HG03439 (cell line): ENCODE results near the gene TMPRSS11D.

Experiments
- ATAC-seq: cut with Tn5 transposase; IDR thresholded peaks from one replicate; pipeline ENCODE4 v1.9.1; 2021; ENCODE audit warnings: mild to moderate bottlenecking, moderate library complexity; ENCODE audit not compliant: unreplicated experiment

Gene TMPRSS11D, protein sequence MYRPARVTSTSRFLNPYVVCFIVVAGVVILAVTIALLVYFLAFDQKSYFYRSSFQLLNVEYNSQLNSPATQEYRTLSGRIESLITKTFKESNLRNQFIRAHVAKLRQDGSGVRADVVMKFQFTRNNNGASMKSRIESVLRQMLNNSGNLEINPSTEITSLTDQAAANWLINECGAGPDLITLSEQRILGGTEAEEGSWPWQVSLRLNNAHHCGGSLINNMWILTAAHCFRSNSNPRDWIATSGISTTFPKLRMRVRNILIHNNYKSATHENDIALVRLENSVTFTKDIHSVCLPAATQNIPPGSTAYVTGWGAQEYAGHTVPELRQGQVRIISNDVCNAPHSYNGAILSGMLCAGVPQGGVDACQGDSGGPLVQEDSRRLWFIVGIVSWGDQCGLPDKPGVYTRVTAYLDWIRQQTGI

DNA sequence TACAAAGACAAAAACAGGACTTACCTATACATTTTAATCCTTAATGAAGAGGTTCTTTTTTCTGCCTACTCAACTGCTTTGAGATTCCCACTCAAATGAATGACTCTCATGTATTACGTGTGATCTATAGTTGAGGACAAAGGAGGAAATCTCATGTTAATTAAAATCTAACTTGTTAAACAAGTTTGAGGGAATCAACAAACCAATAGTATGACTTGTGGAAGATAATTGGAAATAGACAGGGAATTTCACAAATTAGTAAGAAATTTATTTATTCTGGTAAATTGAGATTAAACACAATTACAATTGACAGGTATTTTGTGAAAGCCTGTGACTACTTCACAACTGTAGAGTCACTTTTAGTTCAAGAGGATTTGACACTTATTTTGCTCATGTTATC lies at the start of gene TMPRSS11D:
Gene TMPRSS11D (minus strand): TSS at position 101 of the 400 bp plus-strand sequence. CDS start 69 bp downstream, at position 32.
- ATAC-seq: no peak

DNA sequence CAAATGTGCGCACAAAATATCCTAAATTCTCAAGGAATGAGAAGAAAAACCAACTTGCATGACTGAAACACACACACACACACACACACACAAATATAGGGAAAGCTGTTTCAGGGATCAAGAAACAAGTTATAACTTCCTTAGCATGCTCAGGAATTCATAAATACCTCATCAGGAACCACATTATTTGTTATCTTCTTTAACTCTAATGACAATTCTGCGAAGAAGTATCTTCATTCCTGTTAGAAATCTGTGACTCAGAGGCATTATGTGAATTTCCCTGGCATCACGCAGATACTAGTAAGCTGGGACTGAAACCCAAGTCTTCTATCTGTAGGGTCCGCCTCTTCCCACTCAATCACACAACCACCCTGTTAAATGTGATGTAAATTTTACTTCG lies 49.2 kb upstream of the TMPRSS11D start:
- no peak for ATAC-seq

DNA sequence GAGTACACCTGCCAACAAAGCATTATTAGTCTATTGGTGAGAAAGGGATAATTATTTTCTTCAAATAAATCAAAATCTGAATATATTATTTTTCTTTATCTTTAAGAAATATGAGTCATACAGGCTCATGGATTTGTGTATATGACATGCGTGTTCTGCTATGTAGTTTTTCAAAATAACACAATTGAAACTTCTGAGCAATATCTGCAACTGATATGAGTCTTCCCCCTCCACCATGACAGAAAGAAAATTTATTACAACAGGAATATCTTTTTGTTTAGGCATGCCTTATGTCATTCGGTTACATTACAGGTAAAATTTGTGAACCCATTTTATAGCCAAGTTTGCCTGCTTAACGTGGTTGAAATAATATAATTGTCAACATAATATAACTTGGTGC lies 47.5 kb upstream of the TMPRSS11D start:
- ATAC-seq: no peak

DNA sequence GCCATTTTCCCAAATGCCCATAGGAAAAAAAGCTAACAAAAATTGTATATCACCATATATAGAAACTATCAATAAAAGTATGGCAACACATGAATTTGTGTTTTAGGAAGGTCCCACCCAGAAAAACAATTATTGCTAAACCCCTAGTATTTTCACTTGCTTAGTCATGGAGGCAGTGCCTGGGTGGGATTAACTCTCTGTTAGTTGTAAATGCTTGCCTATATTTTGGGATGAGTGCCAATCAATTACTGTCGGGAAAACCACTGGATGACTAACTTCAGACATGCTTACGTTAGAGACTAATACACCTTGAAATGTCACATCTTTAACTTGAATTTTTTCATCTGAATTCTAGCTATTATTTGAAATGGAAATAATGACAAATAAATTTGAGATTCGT lies 45.6 kb upstream of the TMPRSS11D start:
- no peak for ATAC-seq

DNA sequence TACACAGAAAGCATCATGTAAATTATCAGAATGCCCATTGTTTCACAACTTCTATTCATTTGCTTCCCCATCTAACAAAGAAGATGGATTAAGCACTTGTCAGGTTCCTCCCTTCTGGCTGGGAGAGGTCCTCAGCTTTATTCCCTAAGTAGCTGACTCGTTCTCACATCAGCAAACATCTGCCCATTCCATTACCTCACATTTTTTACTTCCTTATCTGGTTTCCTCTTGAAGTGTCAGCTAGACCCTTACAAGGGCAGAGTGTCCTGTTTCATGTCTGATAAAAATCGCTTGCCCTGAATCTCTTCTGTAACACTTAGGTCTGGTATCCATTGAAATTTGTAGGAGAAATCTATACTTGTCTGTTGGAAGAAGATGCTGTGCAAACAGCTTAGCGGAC lies 44.7 kb upstream of the TMPRSS11D start:
- ATAC-seq: no peak

DNA sequence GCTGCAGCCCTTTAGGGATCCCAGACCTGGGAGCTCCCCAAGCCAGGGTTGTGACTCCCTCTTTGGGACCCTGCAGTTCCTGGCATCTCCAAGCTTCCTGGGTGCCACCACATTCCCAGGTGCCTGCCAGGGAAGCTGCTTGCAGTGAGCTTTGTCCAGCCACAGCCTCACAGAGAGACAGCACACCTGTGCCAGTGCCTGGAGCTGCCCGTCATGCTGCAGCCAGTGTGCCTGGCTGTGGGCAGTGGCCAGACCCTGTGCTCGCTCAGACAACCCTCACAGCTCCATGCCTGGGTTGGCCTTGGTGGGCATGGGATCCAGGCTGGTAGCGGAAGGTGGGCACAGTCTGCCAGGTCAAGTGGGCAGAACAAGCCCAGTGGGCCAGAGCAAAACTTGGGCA lies 43.4 kb upstream of the TMPRSS11D start:
- ATAC-seq: no peak

DNA sequence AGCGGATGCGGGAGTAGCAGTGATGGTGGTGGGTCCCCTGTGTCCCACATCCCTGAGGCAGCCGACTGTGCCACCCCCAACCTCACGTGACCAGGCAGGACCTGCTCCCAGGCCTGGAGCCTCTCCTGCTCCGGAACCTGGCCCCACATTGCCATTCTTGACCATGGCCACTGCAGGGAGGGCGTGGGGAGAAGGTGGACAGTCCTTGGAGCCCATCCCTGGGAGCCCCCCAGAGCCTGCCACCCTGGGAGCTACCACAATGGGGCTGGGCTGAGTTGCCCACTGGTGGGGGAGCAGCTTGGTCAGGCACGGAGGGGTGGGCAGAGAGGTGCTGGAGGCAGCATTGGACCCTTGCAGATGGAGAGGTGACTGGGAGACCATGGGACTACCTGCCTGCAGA lies 42.7 kb upstream of the TMPRSS11D start:
- no peak for ATAC-seq

DNA sequence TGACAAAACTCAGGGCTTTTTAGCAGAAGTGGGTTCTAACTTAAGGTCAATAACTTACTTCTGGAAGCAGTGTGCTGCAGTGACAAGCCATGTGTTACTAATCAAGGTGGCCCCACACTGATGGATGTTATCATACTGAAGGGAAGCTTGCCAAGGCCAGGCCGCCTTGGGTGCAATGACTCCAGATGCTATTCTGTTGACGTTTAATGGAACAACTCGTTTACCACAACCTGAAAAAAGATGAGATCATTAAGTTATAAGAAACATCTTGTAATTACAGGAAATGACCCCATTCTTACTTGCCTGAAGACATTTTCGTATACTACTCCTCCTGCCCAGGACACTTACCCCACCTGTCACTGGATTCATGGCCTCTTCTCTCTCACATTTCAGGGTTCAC lies 38.9 kb upstream of the TMPRSS11D start:
- ATAC-seq: no peak

DNA sequence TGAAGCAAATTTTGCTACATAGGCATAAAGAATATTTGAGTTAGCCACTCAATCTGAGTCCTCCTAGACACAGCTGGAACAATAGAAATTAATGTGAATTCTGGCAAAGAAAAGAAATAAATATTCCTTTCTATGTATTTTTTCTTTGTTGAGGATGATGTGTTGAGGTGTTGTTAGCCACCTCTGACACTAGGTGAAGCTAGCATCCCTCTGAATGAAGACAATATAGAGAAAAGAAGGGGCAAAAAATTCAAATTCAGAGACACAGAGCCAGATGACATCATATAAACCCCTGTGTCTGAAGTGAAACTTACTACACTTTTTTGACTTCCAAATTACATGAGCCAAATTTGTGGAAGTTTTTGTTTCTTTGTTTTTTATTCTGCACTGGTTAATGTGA lies 34.6 kb upstream of the TMPRSS11D start:
- ATAC-seq: no peak

DNA sequence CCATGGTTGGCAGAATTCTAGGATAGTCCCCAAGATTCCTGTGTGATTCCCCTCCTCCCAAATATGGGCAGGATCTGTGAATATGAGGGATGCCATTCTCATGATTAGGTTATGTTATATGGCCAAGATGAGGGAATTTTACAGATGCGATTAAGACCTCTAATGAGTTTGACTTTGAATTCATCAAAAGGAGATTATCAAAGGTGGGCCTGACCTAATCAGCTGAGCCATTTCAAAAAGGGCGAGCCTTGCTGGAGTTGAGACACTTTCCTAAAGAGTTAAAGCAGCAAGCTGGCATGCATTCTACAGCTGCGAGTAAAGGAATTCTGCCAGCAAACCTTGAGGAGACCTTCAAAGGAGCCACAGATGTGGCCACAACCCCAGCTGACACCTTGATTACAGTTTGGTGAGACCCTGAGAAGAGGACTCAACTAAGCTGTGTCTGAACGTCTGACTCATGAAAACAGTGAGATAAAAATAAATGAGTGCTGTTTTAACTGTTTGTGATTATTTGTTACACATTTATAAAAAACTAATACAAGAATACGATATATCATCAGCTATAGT lies 31.7 kb upstream of the TMPRSS11D start:
- no peak for ATAC-seq

DNA sequence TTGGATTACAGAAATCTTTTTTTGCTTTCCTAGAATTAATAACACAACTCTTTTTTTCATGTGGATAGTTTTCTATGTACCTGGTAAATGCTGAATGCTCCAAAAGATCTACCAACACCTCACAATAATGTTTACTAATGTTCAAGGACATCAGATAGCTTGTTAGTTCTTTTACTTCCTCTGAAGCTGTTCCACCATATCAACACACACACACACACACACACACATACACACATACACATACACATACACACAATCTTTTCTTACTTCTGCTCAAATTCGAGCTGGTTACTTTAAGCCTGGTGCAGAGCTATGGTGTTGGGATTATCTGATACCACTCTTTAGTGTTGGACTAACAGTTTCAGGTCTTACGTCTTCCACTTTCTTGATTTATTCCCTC lies 28.3 kb upstream of the TMPRSS11D start:
- ATAC-seq: no peak

DNA sequence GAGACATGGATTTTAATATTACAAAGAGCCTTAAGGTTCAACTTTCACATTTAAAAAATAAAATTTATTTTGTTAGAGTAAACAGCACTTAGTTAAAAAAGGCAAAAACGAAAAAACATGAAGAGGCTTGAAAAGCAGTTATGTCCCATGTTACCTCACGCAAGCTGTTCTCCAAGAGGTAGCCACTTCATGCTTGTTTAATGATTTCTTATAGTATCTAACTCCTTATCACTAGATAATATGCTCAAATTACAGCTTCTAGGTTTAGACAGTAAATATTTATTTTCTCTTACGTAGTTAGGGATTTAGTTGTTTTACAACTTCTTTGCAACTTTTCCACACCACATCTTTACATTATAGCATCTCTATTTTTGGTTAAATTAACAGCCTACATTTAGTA lies 27.8 kb upstream of the TMPRSS11D start:
- ATAC-seq: no peak

DNA sequence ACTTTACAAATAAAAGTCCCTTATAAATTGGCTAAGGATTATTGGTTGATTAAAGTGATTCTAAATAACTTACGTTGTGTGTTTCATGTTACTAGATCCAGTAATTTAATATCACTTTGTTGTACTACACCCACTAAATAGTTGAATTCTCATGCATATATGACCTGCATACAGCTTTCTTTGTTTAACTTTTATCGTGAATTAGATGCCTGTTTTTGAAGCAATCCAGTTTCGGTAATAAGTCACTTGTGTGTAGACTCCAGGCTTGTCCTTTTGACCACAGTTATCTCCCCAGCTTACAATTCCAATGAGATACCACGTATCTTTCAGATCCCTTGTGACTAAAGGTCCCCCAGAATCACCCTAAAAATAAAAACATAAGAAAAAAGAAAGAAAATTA lies 27.3 kb upstream of the TMPRSS11D start:
- ATAC-seq: no peak

DNA sequence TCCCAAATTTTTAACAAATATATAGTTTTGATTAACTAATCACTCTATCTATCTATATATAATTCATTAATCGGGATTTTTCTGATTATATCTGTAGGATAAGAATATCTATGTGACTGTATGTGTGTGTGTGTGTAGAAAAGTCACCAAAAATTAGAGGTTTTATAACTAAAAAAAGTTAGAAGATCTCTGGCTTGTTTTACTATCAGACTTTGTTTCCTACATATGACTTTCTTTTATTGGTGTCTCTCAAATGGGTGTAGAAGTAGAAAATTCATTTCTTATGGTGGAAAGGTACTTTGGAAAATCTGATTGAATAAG lies 26.7 kb upstream of the TMPRSS11D start:
- ATAC-seq: no peak

DNA sequence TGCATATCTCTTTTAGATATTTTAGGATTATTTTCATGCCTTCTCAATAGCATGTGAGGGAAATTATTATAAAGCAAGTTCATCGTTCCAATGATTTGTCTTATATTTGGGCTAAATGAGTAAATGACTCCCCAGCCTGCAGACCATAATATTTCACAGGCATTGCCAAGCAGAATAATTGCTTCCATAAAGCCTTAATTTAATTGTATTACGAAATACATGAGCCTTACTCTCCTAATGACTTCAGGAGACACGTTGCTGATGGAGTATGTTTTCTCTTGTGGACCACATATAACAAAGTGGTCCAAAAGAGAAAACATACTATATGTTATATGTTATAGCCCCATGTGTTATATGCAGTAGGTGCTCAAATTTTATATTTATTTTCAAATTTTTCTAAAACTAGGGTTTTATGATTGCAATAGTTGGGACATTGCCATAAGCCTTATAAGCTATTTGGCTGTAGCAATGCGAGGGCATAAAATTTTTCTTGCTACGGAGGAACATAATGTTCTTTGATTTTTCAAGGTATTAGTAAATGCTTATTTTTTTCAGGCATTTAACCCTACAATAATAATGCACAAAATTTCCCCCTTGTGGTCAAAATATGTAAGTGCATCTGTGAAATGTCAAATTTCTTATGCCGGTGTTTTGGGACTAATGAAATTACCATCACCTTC lies 26.2 kb upstream of the TMPRSS11D start:
- no peak for ATAC-seq

DNA sequence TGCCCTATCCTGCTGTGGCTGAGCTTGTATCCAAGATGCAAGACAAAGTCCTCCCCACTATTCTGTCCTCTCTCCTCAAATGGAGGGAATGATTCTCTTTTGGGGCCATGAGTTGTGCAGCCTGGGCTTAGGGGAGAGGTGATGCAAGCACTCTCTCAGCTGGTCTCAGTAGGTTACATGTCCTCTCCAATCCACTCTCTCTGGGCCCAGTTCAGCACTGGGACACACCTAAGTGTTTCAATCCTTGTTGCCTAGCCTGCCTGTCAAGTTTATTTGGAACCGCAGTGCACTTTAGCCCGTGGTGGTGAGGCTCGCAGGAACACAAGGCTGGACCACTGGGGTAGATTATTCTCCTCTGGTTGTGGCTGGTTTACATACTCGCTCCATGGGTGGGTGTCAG lies 23.8 kb upstream of the TMPRSS11D start:
- no peak for ATAC-seq

DNA sequence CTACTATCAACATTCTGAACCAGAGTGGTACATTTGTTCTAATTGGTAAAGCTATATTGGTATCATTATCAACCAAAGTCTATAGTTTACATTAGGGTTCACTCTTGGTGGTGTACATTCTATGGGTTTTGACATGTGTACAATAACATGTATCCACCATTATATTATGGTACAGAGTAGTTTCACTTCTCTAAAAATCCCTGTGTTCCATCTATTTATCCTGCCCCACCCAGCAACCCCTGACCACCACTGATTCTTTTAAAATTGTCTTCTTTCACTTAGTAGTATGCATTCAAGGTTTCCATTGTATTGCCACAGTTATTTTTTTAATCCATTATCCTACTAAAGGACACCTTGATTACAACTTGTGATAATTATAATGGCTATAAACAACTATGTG lies 15.3 kb upstream of the TMPRSS11D start:
- no peak for ATAC-seq

DNA sequence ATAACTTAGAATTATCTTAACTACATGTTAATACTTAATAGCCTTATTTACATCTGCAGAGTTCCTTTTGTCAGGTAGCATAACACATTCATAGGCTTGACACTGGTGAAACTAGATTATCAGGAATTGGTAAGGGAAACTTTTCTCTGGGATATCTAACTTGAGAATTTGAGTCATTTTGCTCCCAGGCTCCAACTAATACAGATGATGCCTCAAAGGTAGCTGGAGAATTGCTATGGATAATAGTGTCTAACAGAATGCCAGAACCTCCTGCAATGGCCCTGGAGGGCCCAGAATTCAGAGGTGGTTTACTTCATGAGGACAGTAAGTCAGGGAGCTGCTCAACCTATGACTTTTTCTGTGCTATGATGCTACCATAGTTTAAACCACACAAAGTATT lies 13.9 kb upstream of the TMPRSS11D start:
- ATAC-seq: no peak

DNA sequence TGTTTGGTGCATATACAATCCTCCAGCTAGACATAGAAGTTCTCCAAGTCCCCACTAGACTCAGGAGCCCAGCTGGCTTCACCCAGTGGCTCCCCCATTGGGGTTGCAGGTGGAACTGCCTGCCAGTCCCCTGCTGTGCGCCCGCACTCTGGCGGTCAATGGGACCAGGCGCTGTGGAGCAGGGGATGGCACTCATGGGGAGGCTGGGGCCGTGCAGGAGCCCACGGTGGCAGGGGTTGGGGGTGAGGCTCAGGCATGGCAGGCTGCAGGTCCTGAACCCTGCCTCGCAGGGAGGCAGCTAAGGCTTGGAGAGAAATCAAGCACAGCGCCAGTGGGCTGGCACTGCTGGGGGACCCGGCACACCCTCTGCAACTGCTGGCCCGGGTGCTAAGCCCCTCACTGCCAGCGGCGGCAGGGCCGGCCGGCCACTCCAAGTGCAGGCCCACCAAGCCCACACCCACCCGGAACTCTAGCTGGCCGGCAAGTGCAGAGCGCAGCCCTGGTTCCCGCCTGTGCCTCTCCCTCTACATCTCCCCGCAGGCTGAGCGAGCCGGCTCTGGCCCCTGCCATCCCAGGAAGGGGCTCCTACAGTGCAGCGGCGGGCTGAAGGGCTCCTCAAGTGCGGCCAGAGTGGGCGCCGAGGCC lies 12.7 kb upstream of the TMPRSS11D start:
- no peak for ATAC-seq

DNA sequence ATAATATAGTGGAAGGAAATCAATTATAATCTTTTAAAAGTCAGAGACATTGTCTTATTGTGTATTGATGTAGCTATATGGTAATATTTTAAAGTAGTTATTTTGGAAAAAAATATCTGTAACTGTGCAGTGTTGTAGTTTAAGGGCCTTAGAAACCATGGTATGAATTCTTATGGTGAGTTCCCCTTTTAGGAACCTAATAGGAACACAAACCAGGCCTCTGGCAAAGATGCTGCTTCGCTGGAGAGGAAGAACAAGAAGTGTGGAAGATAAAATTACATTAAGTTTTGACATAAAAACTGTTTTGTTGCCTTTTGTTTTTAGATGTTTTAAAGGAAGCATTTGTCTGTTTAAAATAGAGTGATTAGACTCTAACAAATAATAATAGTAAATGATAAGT lies 10.9 kb upstream of the TMPRSS11D start:
- no peak for ATAC-seq

DNA sequence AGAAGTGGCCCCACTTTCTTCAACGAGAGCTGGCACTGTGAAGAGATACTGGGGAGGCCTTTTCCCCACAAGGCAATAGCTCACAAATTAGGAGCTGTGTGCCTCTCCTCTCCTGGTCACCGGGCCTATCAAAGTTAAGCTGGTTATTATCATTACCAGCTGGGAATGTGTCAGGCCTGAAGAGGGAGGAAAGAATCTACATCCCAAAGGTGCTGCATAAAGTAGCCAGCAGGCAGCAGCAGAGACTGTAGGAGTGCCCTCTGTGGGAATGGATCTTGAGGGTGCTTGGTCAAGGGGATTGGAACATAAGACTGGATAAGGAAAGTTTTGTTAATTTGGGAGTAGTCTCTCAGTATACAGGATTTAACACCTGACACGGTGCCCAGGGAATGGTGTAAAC lies 9.1 kb upstream of the TMPRSS11D start:
- ATAC-seq: no peak

DNA sequence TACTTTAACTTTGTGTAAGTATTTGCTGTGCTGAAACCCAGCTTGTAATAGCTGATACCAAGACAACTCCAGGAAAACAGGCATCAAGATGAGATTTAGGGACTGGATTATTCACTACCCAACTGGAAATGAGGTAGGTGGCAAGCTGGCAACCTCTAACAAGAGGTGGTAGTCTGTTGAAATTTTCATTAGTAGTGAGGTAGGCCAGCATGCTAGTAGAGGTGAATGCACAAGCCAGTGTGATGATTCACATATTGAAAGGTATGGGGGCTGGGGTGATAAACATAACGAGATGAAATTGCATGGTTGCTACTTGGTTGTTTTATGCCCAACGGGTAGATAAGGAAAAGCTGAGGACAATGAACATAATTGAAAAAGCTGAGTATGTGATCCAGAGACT lies 8.5 kb upstream of the TMPRSS11D start:
- no peak for ATAC-seq
